NCI-H187 (cell line): ENCODE data around the gene ATP5ME.
"Not testable (repeated sequence)": the region's sequence is repeated elsewhere in the genome, so short reads cannot be mapped to it uniquely, and the experiment has no call there.

Experiments
- DNase-seq, 2 experiments: peaks; one replicate each; lab custom pipeline; 2025; lab: John Stamatoyannopoulos, UW

The ATP5ME gene

DNA sequence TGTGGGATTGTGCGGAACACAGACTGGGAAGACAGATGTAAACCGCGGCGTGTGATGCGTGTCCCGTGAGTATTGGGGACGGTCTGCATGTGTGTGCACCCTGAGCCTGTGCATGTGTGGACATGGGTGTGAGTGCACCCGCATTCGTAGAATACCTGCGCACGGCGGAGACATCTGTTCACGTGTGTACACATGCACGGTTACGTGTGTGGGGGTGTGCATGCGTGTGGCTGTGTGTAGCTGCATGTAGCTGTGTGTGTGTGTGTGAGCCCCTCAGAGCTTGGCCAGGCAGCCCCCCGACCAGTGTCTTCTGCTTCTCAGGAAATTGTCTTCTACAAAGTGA, 19.6 kb downstream of the ATP5ME start:
- no peak for DNase-seq

DNA sequence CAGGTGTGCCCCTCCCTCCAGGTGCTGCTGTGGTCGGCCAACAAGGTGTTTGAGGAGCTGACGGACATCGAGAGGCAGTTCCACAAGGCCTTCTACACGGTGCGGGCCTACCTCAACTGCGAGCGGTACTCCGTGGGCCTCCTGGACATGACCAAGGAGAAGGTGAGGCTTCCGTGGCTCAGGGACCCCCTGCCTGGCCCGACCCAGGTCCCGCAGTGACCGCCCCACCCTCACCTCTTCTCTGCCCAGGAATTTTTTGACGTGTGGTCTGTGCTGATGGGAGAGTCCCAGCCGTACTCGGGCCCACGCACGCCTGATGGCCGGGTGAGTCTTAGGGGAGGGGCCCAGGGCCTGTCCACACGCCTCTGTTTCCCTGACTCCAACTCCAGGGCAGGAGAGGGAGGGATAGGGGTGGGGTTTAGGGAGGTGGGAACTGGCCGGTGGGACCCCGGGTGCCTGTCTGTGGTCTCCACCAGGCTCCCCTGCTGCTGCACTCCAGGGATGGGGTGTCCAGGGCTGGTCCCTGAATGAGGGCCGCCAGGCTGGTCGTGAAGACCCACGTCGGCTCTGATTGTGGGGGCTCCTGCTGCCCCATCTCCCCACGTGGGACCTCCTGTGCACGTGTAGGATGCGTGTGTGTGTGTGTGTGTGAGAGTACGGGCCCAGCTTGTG, 20.1 kb downstream of the ATP5ME start:
- no peak for DNase-seq

DNA sequence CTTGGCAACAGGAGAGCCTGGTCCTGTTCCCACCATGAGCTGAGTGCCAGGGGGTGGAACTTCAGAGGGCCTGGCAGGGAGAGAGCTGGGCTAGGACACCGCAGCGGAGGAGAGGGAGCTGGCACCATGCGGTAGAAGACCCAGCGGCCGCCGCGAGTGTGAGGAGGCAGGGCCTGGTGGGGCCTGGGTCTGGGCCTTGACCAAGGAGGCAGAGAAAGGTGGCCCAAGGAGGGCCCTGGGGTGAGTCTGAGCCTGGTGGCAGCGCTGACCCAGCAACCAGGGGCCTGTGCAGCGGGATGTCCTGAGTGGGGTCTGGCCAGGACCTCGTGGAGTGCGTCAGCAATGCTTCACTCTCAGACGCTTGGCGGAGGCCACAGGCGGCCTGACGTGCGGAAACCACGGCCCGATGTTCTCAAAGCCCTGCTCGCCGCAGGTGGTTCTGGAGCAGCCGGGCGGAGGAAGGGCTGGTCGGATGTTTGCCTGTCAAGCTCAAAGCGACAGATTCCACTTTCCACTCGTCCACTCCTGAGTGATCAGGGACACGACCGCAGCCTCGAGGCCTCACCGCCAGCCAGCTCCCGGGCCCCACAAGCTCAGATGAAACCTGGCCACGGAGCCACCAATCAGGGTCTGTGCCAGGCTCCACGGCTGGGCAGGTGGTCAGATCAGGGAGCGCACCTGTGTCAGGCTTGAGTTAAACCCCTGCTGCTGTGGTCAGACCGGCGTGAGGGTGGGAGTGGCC, 20.8 kb downstream of the ATP5ME start:
- DNase-seq: no peak

DNA sequence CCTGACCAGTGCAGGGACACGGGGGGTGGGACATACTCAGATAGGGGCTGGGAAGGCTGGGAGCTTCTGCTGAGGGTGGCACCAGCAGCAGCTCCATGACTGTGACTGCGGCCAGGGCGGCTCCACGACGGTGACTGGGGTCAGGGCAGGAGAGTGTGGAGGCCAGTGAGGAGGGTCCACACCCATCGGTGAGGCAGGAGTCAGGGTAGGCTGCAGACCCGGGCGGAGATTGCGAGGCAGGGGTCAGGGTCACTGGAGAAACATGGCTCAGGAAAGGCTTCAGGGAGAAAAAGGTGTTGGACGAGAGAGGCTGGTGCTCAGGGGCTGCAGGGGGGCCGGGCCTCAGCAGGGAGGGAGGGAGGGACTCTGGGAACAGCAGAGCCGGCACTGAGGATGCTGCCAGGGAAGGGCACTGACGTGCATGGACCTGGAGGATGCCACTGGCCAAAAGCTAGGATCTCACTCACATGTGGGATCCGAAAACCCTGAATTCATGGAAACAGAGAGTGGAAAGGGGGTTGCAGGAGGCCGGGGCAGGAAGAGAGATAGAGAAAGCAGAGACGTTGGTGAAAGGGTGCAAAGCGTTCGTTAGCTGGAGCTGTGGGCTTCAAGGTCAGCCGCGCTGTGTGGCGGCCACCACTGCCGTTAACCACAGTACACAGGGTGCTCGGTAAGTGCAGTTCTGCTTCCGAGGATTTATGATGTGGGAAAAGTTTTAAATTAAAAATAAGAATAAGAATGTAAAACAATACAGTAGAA, 22.0 kb downstream of the ATP5ME start:
- no peak for DNase-seq

DNA sequence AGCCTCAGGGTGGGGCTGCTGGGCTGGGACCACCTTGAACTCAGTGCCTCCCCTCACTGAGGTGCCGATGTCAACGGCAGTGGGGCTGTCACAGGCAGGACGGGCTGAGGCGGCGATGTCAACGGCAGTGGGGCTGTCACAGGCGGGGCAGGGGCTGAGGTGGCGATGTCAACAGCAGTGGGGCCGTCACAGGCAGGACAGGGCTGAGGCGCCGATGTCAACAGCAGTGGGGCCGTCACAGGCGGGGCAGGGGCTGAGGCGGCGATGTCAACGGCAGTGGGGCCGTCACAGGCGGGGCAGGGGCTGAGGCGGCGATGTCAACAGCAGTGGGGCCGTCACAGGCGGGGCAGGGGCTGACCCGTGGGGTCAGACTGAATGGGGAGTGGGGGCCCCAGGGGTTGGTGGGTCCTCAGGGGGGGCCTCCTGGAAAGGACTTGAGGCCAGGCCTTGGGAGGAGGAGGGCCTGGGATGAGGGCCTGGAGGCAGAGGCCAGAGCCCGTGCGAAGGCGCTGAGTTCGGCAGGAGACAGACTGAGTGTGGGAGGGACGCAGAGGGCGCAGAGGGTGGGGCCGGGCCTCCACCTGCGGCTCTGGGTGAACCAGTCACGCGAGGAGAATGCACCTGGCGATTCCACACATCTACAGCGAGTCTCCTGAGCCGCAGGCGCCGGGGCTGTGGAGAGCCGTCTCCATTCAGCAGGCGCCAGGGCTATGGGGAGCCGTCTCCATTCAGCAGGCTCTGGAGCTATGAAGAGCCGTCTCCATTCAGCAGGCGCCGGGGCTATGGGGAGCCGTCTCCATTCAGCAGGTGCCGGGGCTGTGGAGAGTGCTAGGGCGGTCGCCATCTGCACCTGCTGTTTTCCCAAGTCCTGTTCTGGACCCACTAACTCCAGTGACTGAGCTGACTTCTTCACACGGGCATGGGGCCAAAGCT, 22.9 kb downstream of the ATP5ME start:
- DNase-seq: peak; percentile 82 to 90

DNA sequence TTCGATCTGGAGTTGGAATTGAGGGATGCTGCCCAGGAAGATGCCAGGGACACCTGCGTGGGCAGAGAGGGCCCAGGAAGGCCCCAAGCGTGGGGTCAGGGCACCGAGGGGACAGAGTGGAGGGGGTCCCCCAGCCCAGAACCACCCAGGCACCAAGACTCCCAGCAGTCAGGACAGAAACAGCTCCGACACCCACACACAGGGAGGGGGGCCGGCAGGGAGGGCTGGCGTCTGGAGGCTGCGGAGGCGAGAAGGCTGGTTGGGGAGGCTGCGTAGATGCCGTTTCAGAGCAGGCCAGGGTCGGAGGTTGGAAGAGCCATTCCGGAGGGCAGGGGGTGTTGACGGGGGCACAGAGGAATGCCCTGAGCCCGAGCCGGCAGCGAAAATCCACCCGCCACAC, 23.6 kb downstream of the ATP5ME start:
- no peak for DNase-seq

DNA sequence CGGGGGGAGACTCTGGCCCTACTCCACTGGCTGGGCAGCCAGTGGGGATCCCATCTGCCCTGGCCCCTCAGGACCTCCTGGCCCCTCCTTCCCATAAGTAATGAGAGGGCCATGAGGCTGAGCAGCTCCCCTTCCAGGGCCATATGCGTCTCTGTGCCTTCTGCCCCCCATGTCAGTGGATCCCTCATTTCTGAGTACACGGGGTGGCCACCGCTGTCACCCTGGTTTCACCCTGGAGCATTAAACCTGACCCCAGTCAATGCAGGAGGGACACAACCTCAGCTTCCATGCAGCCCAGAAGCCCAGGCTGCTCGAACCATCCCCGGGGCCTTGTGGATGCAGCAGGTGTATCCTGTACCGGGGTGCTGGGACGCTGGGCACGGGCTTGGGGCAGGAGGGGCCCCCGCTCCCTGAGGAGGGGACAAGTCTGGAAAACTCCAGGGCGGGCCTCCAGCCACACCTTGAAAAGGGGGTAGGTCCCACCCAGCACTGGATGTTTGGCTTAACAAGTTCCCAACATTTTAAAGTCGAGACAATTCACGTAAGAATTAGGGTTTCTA, 24.2 kb downstream of the ATP5ME start:
- no peak for DNase-seq

DNA sequence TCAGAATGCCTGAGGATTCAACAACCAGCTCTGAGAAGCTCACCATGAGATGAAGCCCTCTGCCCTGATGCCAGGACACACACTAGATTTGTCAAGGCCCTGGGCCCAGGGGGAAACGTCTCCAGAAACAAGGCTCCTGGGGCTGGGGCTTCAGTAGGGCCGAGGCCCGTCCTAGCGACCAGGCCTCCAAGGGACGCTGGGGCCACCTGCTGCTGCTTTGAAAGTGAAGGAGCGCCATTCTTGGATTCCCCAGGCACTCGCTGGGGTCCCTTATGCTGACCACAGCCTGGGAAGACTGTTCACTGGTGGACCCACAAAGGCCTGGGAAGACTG, 24.8 kb downstream of the ATP5ME start:
- no peak for DNase-seq

DNA sequence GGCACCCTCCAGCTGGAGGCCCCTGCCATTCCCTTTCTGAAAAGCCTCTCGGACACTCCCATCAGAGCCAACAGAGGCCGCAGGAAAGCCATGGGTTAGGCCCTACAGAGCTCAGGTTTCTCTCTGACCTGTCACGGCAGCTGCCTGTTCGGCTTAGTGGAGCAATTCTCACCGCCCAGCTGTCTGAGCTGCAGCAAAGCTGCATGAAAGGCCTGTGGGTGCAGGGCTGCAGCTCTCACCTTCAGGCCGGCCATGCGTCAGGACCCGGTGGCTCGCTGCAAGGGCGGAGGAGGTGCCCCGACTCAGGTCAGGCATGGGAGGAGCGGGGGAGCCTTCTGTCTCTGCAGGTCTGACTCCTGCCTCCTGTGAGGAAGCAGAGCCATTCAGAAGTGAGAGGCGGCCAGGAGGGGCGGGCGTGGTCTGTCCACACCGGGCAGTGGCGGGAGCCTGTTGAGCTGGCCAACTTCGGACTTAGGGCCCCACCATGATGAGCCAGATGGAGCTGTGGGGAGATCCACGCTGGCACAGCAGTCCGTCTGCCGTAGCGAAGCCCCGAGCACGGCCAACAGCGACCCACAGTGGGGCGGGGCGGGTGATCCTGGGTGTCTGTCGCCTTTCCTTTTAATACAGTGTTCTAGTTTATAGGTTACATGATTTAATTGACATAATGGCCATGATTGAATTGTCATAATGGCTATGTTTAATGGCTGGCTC, 25.3 kb downstream of the ATP5ME start:
- DNase-seq: peak; percentile 33 to 57

DNA sequence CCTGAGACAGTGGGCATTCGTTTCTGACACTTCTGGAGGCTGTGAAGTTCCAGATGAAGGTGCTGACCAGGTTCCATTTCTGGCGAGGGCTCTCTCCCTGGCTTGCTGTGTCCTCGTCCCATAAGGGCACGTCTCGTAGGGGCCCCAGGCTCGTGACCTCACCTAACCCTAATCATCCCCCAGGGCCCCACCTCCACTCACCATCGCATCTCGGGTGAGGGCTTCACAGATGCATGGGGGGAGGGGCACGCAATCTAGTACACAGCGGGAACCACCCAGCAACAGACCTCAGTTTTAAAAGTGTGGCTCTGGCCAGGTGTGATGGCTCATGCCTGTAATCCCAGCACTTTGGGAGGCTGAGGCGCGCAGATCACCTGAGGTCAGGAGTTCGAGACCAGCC, 26.6 kb downstream of the ATP5ME start:
- no peak for DNase-seq

DNA sequence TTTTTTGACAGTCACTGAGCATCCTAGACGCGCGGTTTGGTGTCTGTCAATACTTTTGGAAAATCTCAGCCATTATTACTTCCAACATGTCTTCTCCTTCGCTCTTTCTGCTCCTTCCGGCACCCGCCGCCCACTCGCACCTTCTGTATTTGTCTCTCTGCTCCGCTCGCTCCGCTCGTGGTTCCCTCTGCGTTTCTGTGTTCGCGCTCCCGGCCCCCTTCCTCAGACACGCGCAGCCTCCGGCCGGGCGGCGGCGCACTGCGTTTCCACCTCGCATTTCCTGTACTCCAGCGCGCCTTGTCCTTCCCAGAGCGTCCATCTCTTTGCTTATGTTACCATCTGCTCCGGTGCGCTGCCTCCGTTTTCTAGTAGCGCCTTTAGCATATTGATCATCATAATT, 27.6 kb downstream of the ATP5ME start:
- DNase-seq: no peak

DNA sequence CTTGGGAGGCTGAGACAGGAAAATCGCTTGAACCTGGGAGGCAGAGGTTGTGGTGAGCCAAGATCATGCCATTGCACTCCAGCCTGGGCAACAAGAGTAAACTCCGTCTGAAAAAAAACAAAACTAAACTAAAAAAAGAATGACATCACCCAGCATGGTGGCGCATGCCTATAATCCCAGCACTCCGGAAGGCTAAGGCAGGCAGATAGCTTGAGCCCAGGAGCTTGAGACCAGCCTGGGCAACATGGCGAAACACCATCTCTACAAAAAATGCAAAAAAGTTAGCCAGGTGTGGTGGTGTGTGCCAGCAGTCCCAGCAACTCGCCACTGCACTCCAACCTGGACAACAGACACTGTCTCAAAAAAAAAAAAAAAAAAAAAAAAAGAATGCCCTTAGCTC, 31.7 kb downstream of the ATP5ME start:
- not testable (repeated sequence) for DNase-seq

DNA sequence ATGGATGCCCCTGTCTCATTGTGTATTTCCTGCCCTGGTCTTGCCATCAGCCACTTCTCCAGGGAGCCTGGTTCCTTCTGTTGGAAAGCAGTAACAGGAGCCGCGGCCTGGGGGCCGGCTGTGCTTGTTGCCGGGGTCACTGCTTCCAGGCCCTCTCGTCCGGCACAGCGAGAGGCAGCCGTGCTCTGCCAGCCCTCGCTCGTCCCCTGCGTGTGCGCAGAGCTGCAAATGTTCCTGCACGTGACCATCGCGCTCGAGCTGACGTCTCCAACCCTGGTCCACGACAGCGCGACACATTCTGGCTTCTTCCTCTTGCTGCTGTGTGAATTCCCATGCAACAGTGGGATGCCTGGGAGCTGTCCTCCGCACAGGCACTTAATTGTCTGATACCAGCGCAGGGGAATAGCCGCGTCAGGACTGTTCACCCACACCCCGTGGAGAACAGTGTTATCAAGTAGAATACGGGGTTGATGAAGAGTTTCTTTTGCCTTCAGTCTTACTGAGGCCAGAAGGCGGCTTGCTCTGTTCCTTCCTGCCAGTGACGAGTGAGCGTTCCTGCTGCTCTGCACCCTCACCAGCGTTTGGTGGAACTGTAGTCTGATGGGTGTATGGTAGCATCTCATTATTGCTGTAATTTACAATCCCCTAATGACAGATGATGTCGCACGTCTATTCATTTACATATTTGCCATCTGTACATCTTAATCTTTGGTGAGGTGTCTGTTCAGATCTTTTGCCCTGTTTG, 36.4 kb downstream of the ATP5ME start:
- DNase-seq: no peak

DNA sequence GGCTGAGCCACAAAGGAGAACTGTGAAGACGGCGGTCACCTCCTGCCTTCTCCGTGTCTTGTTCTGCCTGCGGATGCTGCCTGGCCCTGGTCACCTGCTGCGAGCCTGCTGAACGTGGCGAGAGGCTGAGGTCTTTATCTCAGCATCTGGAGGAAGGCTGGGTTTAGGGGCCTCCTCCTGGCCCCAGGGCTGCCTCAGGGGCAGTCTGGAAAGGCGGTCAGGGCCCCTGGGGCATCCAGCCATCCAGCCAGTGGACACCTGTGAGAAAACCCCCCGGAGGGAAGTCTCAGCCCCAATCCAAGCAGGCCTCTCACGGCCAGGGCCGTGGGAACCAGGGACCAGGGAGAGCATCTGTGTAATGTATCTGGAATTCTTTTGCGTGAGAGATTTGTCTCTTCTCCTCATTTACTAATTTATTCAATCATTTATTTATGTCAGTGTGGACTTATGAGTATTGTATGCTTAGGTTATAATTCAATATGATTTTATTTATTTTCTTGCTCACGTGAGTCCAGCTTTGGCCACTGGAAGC, 37.4 kb downstream of the ATP5ME start:
- no peak for DNase-seq

DNA sequence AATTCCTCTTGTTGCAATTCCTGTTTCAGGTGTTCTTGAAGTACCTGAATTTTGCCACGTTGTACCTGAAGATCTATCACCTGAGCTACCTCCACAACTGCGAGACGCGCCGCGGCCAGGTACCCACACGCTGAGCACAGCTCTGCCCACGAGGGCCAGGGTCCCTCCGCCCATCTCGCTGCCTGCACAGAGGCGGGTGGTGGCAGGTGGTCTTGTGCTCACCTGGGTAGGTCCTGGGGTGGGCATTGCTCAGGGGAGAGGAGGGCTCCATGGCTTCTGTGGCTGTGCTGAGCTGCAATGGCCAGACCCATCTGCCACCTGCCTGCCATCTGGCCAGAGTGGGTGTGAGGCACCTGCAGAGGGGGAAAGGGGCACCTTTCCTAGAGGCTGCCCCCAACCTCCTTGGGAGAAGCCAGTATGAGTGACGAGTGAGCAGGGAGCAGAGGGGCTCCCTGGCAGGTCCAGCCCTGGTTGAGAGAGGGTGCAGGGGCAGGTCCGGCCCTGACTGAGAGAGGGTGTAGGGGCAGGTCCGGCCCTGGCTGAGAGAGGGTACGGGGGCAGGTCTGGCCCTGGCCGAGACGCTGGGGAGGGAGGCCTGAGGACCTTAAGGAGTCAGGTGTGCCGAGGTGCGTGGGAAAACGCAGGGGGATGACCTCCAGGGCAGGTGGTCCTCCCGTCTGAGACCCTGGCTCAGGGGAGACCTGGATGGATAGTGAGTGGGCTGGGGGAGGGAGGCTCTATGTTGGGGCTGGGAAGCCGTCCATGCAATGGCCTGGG, 38.0 kb downstream of the ATP5ME start:
- no peak for DNase-seq

DNA sequence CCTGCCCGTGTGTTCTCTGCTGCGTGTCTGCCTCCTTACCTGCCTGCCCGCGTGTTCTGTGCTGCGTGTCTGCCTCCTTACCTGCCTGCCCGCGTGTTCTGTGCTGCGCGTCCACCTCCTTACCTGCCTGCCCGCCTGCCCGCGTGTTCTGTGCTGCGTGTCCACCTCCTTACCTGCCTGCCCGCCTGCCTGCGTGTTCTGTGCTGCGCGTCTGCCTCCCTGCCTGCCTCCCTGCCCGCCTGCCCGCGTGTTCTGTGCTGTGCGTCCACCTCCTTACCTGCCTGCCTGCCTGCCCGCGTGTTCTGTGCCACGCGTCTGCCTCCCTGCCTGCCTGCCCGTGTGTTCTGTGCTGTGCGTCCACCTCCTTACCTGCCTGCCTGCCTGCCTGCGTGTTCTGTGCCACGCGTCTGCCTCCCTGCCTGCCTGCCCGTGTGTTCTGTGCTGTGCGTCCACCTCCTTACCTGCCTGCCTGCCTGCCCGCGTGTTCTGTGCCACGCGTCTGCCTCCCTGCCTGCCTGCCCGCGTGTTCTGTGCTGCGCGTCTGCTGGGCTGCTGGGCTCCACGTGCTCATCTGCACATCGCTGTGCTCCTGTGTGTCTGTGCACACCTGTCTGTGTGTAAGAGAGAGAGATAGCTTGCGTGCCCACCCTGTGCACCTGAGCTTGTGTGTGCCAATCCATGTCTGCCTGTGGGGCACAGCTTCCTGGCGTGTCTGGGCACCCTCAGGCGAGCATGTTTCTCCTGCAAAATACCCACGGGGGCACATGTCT, 38.8 kb downstream of the ATP5ME start:
- not testable (repeated sequence) for DNase-seq

DNA sequence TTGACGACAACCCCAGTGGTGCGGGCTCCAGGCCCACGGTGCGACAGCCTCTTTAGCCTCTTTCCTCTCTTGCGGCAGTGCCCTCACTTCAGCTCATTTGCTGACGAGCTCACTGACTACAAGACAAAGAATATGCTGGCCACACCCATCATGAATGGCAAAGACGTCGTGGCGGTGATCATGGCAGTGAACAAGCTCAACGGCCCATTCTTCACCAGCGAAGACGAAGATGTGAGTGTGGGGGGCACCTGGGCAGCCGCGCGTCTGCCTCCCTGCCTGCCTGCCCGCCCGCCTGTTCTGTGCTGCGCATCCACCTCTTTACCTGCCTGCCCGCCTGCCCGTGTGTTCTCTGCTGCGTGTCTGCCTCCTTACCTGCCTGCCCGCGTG, 39.5 kb downstream of the ATP5ME start:
- no peak for DNase-seq

DNA sequence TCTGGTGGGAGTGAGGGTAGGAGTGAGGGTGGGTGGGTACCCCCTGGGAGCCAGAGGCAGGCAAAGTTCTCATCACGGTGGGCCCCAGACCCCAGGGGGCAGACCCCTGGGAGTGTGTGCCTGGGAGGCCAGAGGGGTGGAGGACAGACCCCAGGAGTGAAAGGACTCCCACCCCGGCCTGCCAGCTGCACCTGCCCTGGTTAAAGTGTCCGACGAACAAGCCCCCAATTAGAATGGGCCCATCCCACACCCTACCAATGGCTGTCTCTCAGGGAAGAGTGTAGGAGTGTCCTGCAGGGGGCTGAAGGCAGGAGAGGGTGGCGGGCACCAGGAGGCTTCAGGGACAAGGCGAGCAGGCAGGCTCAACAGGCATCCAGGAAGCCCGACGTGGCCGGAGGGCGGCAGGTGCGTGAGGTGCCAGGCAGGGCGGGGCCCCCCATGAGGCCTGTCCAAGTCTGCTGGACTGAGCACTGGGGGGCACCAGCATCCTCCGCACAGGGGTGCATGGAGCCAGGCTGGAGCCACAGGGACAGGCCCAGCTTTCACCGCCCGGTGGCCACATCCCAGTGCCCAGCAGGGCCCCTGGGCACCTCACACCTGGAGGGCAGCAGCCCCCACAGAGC, 40.0 kb downstream of the ATP5ME start:
- no peak for DNase-seq
